GM18870 (cell line): ENCODE measurements around the gene OSBPL7.
"Not testable (repeated sequence)": the region's sequence is repeated elsewhere in the genome, so short reads cannot be mapped to it uniquely, and the experiment has no call there.

ENCODE experiments used
- ATAC-seq: cut with Tn5 transposase; IDR thresholded peaks from one replicate; pipeline ENCODE4 v1.9.1; 2021; ENCODE audit warnings: moderate library complexity; ENCODE audit not compliant: unreplicated experiment

Gene OSBPL7

DNA sequence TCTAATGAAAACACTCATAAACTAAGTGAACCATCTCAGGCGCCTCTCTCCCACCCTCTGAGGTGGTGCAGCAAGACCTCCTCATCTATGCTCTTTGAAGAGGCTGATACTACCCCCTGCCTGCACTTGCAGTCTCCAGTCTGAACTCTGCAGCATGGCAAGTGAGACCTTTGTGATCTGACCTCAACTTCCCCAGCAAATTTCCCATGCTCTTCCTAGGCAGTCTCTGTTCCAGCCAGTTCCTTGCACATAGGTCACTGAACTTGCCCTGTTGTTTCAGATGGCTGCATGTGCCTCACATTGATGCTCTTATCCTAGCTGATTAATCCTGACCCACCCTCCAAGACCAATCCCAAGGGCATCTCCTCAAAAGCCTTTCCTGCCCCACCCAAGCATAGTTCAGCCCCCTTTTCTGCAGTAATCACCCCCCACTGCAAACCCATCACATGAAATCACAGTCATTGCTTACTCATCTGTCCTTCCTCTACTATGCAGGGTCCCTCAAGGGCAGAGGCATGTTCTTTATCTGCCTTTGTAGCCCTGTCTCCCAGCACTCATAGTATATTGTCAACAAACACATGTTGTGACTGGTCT is 46.5 kb downstream of the OSBPL7 start:
- ATAC-seq: no peak

DNA sequence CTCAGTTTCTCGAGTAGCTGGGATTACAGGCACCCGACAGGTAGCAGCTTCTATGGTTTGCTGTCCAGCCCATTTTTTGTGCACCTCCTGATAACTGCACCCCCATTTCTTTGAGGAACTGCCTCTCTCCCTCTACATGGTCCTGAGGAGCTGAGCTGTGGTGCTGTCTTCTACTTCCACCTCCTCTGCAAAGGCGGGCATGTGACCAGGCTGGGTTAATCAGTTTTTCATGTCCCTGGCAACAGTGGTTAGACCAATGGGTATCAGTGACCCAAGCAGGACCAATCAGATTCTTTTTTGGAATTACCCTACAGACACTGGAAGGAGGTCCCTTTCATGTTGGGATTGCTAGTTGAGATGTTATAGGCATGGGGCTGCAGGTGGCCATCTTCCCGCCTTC is 47.3 kb downstream of the OSBPL7 start:
- ATAC-seq: no peak

GRCh38 chr17:47773649-47774048 is 47.9 kb downstream of the OSBPL7 start:
- not testable (repeated sequence) for ATAC-seq

DNA sequence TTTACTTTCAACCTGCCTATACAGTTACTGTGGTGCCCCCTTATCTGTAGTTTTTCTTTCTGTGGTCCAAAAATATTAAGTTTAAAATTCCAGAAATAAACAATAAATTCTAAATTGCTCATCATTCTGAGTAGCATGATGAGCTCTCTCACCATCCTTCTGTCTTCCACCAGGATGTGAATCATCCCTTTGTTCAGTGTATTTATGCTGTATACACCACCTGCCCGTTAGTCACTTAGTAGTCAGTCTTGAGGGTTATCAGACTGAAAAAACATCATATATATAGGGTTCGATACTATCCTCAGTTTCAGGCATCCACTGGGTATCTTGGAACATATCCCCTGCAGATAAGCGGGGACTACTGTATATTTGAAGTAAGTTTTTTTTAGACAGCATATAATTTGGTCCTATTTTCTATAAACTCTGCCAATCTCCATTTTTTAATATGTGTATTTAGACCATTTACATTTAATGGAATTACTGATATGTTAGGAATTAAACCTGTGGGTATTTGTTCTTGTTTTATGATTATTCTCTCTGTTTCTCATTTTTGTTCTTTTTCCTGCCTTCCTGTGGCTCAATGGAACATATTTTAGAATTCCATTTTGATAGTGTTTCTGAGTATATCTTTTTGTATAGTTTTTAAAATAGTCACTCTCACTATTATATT is 57.5 kb downstream of the OSBPL7 start:
- no peak for ATAC-seq

DNA sequence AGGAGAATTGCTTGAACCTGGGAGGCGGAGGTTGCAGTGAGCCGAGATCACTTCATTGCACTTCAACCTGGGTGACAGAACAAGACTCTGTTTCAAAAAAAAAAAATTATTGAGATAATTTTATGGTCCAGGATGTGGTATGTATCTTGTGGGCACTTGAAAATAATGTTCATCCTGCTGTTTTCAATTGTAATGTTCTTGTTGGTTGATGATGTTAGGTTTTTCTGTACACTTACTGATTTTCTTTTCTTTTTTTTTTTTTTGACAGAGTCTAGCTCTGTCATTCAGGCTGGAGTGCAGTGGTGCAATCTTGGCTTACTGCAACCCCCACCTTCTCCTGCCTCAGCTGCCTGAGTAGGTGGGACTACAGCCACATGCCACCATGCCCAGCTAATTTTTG is 58.9 kb downstream of the OSBPL7 start:
- ATAC-seq: no peak

DNA sequence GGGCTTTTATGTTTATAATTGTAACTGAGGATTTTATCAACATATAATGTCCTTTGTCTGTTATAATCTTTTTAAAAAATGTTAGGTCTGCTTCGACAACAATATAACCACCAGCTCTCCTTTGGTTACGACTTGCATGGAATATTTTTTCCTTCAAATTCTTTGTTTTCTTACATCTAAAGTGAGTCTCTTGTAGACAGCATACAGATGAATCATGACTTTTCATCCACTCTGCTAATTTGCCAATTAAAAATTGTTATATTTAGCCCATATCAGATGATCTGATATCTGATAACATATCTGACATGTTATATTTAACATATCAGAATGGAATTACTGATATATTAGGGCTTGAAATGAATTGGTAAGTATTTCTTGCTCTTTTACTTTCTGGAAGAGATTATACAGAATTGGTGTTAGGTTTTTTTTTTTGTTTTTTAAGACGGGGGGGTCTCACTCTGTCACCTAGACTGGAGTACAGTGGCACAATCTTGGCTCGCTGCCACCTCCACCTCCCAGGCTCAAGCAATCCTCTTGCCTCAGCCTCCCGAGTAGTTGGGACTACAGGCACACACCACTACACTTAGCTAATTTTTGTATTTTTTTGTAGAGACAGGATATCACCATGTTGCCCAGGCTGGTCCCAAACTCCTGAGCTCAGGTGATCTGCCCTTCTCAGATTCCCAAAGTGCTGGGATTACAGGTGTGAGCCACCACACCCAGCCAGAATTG is 61.0 kb downstream of the OSBPL7 start:
- ATAC-seq: no peak

- ATAC-seq: no peak
Observed at GRCh38 chr17:47757386-47757785, 64.2 kb downstream of the OSBPL7 start.
